GM21717 (cell line): ENCODE results near the gene TRPV5.
"Not testable (repeated sequence)": the region's sequence is repeated elsewhere in the genome, so short reads cannot be mapped to it uniquely, and the experiment has no call there.

Experiments
- ATAC-seq: cut with Tn5 transposase; IDR thresholded peaks from one replicate; pipeline ENCODE4 v1.9.1; 2021; ENCODE audit warnings: mild to moderate bottlenecking, moderate library complexity; ENCODE audit not compliant: unreplicated experiment

The TRPV5 gene

GRCh38 chr7:142933624-142934023 lies at the start of gene TRPV5:
Gene TRPV5, minus strand, starts transcription at chr7:142933746. Its CDS starts 287 bp downstream, at chr7:142933459.
- no peak for ATAC-seq

DNA sequence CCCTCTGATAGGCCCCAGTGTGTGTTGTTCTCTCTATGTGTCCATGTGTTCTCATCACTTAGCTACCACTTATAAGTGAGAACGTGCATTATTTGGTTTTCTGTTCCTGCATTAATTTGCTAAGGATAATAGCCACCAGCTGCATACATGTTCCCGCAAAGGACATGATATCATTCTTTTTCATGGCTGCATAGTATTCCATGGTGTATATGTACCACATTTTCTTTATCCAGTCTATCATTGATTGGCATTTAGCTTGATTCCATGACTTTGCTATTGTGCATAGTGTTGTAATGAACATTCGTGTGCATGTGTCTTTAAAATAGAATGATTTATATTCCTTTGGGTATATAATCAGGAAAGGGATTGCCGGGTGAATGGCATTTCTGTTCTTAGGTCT lies 44.9 kb upstream of the TRPV5 start:
- not testable (repeated sequence) for ATAC-seq

DNA sequence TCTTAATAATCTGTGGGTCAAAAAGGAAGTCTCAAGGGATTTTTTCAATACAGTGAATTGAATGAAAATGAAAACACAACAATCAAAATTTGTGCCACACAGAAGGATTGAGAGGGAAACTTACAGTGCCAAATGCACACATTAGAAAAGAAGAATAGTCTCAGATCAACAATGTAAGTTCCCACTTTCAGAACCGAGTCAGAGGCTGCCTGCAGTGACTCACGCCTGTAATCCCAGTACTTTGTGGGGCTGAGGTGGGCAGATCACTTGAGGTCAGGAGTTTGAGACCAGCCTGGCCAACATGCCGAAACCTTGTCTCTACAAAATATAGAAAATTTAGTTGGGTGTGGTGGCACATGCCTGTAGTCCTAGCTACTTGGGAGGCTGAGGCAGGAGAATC lies 41.1 kb upstream of the TRPV5 start:
- ATAC-seq: no peak

DNA sequence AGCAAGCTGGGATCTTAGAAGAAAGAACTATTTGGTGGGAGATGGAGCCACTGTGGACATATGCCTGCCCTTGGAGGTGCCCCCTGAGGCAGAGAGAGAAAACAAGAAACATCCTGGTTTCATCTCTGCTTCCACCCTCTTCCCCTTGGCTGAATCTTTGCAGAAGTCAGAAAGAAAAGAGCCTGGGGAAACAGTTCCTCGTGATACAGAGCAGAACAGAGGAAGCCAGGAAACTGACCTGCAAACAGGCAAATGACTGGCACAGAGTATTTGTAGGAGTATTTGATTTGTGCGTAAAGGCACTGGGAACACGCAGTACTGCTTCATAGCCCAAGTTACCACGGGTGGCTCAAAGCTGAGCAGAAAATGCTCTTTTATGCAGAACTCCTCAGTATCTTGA lies 35.6 kb upstream of the TRPV5 start:
- no peak for ATAC-seq

DNA sequence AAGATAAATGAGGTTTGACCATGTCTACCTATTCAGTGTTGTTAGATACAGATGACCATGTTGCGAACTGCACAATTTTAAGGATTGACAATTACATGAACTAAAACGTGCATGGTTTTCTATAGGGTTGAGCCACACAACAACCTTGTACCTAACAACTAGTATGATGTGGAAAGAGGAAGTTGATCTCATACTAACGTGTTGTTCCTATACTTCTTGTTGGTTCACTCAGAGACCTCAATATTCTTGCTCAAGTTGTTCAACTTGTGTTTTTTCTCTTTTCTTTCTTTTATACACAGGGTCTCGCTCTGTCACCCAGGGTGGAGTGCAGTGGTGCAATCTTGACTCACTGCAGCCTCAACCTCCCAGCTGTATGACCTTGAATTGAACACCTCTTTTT lies 34.7 kb upstream of the TRPV5 start:
- ATAC-seq: no peak

- ATAC-seq: no peak
Measured at GRCh38 chr7:142964502-142965246, 31.1 kb upstream of the TRPV5 start.

DNA sequence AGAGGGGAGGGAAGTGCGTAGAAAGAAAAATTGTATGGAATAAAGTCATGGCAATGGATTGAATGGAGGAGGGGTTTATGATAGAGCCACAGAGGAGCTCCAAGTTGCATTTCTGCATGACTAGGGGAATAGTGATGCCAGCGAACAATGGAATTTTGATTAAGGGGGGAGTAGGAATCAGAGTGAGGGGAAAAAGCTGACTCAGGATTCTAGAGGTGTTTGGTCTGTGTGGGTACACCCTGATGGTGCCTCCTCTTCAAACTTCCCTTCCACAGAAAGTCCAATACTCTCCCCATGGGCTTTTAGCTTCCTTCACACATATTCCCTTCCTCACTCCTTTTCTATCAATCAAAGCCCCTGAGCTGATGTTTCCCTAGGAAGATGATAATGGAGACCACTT lies 30.4 kb upstream of the TRPV5 start:
- no peak for ATAC-seq

DNA sequence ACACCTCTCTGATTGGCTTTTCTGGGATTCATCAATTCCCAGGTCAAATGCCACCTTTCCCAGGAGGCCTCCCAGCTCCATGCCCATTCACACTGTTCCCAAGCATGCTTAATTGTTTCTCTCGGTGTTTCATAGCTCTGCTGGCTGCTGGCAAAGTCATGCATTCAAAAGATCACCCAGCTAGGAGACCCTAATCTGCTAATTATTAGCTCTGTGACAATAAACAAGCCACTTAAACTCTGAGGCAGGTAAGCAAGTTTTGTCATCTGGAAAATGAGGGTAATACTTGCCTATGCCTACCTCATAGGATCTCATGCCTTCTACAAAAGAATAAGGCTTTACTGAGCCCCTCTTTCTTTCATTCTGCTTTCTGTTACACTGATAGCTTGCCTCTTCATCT lies 29.4 kb upstream of the TRPV5 start:
- ATAC-seq: no peak

- no peak for ATAC-seq
Measured at GRCh38 chr7:142961973-142962926, 28.7 kb upstream of the TRPV5 start, which contains the start of gene KEL. Gene KEL, minus strand, starts transcription at chr7:142962363. Its CDS starts 157 bp downstream, at chr7:142962206.

- no peak for ATAC-seq
Measured at GRCh38 chr7:142961595-142961972, 28.0 kb upstream of the TRPV5 start.

- ATAC-seq: no peak
Measured at GRCh38 chr7:142960955-142961512, 27.5 kb upstream of the TRPV5 start.

DNA sequence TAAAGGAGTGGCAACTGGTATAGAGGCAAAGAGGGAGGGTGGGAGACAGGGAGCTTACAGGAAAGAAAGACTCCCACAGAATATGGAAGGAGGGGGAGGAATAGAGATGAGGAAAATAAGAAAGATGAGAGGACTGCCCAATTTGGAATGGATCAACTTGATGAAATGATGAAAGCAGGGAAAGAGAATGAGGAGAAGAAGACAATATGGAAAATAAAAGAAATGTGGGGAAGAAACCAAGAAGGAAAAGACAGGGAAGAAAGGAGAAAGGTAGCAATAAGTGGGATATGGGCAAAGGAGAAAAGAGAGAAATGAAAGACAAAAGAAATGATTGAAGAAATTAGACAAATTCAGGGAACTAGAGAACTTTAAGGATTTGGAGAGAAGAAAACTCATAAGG lies 25.7 kb upstream of the TRPV5 start:
- no peak for ATAC-seq

GRCh38 chr7:142957723-142958122 lies 24.2 kb upstream of the TRPV5 start:
- ATAC-seq: no peak

DNA sequence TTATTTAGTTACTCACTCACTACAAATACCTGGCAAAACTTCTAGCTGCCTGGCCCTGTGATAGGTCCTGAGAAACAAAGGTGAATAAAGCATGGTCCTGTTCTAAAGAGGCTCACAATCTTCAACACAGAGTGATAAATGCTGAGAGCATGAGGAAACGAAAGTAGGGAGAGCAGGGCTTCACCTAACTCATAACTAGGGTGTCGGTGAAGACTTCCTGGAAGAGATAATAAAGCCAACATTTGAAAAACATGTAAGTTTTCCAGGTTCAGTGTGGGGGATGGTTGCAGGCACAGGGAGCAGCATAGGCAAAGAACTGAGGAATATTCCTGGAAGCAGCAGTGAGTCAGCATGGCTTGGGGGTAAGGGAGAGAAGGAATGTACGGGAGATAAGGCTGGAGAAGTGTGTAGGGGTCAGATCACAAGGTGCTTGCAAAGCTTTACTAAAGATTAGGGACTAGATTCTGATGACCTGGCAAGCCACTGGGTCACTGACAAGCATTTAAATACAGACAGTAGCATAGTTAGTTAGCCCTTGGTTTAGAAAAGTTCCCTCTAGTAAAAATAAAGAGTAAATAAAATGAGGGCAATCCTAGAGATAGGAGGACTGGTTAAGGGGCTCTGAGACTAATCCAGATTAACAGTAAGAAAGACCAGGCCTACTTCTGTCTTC lies 23.5 kb upstream of the TRPV5 start:
- no peak for ATAC-seq

DNA sequence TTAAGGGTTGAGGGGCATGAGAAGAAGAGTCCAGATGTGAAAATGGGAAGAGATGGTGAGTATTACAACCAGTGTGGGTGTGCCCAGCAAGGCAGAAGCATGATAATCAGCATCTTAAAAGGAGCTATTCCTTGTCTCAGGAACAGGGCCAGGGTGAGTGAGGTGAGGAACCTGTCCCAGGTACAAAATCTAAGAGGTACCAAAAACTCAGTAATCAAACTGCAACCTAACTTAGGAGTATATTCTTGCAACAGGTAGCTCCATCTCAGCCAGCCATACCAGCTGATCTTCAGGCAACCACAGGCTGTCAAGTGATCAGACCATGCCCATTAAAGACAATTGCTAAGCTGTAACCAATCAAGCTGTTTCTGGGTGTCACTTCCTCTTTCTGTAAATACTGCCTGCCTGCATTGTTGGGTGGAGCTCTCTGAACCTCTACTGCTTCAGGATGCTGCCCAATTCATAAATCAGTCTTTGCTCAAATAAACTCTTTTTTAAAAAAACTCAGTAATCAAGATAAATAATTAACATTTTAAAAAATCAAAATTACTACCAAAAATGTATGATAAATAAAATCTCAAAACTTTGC lies 21.2 kb upstream of the TRPV5 start:
- no peak for ATAC-seq

DNA sequence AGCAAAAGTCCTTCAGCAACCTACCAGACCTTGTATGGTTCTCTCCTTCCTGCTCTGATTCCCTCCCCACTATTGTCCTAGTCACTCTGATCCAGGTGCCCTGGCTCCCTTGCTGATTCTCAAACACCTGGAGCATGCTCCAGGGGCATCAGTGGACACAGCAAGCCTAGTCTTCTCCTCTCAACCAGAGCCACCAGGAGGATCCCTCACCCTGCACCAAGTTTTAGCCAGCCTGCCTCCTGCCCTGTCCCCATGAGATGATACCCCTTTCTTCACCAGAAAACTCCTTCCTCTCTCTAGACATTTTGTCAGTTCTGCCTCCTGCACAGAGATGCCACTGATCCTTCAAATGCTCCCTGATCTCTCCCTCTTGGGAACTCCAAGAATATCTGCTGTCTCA lies 16.7 kb upstream of the TRPV5 start:
- ATAC-seq: no peak

GRCh38 chr7:142948603-142949002 lies 15.1 kb upstream of the TRPV5 start:
- no peak for ATAC-seq

DNA sequence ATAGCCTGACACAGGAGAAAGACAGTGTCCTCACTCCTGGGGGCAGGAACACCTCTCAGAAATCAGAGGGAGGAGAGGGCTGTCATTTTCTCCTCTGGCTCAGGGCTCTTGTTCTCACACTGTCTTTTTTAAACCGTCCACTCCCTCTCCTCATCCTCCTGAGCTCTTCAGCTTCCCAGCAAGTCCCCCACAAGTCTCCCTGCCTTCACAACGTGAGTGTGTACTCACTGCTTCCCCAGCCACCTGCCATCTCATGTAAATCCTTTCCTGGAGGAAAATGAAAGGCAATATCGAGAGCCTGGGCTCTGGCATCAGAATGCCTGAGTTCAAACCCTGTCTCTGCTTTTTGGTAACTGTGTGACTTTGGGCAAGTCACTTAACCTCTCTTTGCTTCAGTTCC lies 11.5 kb upstream of the TRPV5 start:
- no peak for ATAC-seq

DNA sequence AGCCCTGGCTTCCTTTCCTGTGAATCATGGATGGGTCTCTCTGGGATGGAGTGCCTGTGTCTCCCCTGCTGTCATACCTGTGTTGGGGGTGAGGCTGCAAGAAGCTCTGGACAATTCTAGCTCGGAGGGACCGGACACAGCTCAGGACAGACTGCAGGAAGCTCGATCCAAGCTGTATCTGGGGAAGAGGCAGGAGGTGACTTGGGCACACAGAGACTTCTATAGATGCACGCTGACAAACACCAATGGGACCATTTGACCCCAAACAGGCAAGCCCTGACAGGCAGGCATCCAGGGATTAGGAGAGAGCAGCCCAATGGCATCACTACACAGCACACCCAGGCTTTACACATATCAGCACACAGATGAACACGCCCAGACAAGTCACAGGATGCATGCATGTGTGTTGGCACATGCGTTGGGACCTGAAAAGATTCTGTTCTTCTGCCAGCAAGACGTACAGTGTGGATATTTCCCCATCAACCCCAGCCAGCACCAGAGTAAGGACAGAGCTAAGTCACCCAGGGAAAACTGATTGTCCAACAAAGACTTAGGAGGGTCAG lies 10.2 kb upstream of the TRPV5 start:
- ATAC-seq: no peak

- ATAC-seq: no peak
Measured at GRCh38 chr7:142942746-142943145, 9.2 kb upstream of the TRPV5 start.
